ENCODE measurements around the gene COMMD4. TPM values are rescaled to one million over a fixed set of nuclear protein-coding genes. Genes with fewer than 3 reads are reported as not detected.

The COMMD4 gene
- total RNA-seq, 1 donor from 2014 or later = 70.5 TPM

GRCh38 chr15:75353604-75354003 lies 17.7 kb downstream of the COMMD4 start:
- H3K27ac Mint-ChIP-seq = no peak overlapping the region
- no peaks in the 10 kb centered on the region for H3K9me3 Mint-ChIP-seq
- TF ChIP-seq, protein P1, sequence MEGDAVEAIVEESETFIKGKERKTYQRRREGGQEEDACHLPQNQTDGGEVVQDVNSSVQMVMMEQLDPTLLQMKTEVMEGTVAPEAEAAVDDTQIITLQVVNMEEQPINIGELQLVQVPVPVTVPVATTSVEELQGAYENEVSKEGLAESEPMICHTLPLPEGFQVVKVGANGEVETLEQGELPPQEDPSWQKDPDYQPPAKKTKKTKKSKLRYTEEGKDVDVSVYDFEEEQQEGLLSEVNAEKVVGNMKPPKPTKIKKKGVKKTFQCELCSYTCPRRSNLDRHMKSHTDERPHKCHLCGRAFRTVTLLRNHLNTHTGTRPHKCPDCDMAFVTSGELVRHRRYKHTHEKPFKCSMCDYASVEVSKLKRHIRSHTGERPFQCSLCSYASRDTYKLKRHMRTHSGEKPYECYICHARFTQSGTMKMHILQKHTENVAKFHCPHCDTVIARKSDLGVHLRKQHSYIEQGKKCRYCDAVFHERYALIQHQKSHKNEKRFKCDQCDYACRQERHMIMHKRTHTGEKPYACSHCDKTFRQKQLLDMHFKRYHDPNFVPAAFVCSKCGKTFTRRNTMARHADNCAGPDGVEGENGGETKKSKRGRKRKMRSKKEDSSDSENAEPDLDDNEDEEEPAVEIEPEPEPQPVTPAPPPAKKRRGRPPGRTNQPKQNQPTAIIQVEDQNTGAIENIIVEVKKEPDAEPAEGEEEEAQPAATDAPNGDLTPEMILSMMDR (IDR thresholded peaks at IDR 0.05; ENCODE audit: unreplicated experiment) = no peak
- H3K27me3 Mint-ChIP-seq (ENCODE audit: low read depth) = peaks cover 2% of the 10 kb centered on the region
- H3K36me3 Mint-ChIP-seq = peaks cover 1% of the 10 kb centered on the region
- peaks cover 3% of the 10 kb centered on the region for H3K4me1 Mint-ChIP-seq
- H3K4me3 Mint-ChIP-seq = no peak overlapping the region
- no peak for DNase-seq (ENCODE audit: low spot score in 2 of 2, unreplicated experiment in 2 of 2)

DNA sequence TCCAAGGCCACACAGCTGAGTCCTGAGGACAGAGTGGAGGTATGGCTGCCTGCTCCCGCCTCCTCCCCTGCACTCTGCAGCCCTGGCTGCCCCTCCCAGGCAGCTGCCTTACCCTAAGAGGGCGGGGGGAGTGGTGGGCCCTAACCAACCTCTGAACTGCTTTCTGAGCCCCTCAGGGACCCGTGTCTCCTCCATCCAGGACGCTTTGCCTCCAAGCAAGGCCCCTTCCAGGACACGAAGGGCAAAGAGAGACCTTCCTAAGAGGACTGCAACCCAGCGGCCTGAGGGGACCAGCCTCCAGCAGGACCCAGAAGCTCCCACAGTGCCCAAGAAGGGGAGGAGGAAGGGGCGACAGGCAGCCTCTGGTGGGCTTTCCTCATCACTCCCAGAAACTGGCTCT lies 18.6 kb downstream of the COMMD4 start:
- Mint-ChIP-seq H3K36me3 (peaks cover 1% of the 10 kb centered on the region), H3K4me1 (no peaks in the 10 kb centered on the region), H3K9me3 (no peaks in the 10 kb centered on the region), H3K27ac (no peak overlapping the region), H3K4me3 (no peak overlapping the region), H3K27me3 (ENCODE audit: low read depth) (no peaks in the 10 kb centered on the region)
- TF ChIP-seq, protein P1 (IDR thresholded peaks at IDR 0.05; ENCODE audit: unreplicated experiment) = no peak
- DNase-seq (ENCODE audit: low spot score in 2 of 2, unreplicated experiment in 2 of 2) = no peak

DNA sequence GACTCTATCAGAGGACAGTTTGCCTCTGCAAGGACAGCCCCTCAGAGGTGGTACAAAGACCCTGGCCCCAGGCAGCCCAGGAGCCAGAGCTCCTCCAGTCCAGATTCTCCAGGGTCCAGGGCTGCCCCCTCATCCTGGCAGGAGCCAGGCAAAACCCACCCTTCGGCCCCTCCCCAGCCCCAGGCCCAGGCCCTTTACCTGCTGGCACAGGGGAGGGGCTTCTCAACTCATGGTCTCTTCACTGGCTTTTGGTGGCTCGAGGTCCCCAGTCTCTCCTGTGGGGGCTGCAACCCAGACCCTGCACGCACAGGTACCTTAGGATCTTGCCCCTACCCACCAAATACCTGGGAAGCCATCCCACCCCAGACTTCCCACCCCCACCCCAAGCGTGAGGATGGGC lies 19.5 kb downstream of the COMMD4 start:
- H3K9me3 Mint-ChIP-seq = no peaks in the 10 kb centered on the region
- no peaks in the 10 kb centered on the region for H3K4me1 Mint-ChIP-seq
- H3K4me3 Mint-ChIP-seq = no peak overlapping the region
- no peak overlapping the region for H3K27ac Mint-ChIP-seq
- H3K36me3 Mint-ChIP-seq = peaks cover 1% of the 10 kb centered on the region
- no peak for DNase-seq (ENCODE audit: low spot score in 2 of 2, unreplicated experiment in 2 of 2)
- no peaks in the 10 kb centered on the region for H3K27me3 Mint-ChIP-seq (ENCODE audit: low read depth)
- TF ChIP-seq, protein P1 (IDR thresholded peaks at IDR 0.05; ENCODE audit: unreplicated experiment) = no peak

GRCh38 chr15:75356006-75356405 lies 20.1 kb downstream of the COMMD4 start:
- no peaks in the 10 kb centered on the region for H3K4me1 Mint-ChIP-seq
- TF ChIP-seq, protein P1 (IDR thresholded peaks at IDR 0.05; ENCODE audit: unreplicated experiment) = no peak
- no peak for DNase-seq (ENCODE audit: low spot score in 2 of 2, unreplicated experiment in 2 of 2)
- no peak overlapping the region for H3K27ac Mint-ChIP-seq
- no peak overlapping the region for H3K4me3 Mint-ChIP-seq
- H3K27me3 Mint-ChIP-seq (ENCODE audit: low read depth) = no peaks in the 10 kb centered on the region
- H3K9me3 Mint-ChIP-seq = no peaks in the 10 kb centered on the region
- peaks cover 1% of the 10 kb centered on the region for H3K36me3 Mint-ChIP-seq

GRCh38 chr15:75356517-75356916 lies 20.7 kb downstream of the COMMD4 start:
- TF ChIP-seq, protein P1 (IDR thresholded peaks at IDR 0.05; ENCODE audit: unreplicated experiment) = no peak
- Mint-ChIP-seq H3K27me3 (ENCODE audit: low read depth) (no peaks in the 10 kb centered on the region), H3K4me3 (no peak overlapping the region), H3K27ac (no peak overlapping the region), H3K36me3 (peaks cover 1% of the 10 kb centered on the region), H3K9me3 (no peaks in the 10 kb centered on the region), H3K4me1 (no peaks in the 10 kb centered on the region)
- no peak for DNase-seq (ENCODE audit: low spot score in 2 of 2, unreplicated experiment in 2 of 2)

All from mesothelial cell of epicardium (in vitro differentiated cells).